KOPT-K1 (cell line): Measurements from ENCODE around the gene RFC4.

Source experiments
- H3K27ac ChIP-seq: fragments of 200-600 bp; sonication (generic); 2 replicates; pipeline ENCODE4 v1.5.1; 2016; ENCODE audit warnings: antibody characterized with exemption, mild to moderate bottlenecking, low read depth, low read length; ENCODE audit not compliant: poor library complexity, severe bottlenecking
- H3K36me3 ChIP-seq: fragments of 200-600 bp; sonication (generic); 2 replicates; pipeline ENCODE4 v1.5.1; 2017; ENCODE audit warnings: antibody characterized with exemption, mild to moderate bottlenecking, low read length, moderate library complexity; ENCODE audit not compliant: insufficient read depth
- H3K9me3 ChIP-seq: fragments of 200-600 bp; sonication (generic); 2 replicates; pipeline ENCODE4 v1.5.1; 2017; ENCODE audit warnings: antibody characterized with exemption, low read length, mild to moderate bottlenecking; ENCODE audit not compliant: insufficient read depth, poor library complexity, severe bottlenecking

RFC4 gene

DNA sequence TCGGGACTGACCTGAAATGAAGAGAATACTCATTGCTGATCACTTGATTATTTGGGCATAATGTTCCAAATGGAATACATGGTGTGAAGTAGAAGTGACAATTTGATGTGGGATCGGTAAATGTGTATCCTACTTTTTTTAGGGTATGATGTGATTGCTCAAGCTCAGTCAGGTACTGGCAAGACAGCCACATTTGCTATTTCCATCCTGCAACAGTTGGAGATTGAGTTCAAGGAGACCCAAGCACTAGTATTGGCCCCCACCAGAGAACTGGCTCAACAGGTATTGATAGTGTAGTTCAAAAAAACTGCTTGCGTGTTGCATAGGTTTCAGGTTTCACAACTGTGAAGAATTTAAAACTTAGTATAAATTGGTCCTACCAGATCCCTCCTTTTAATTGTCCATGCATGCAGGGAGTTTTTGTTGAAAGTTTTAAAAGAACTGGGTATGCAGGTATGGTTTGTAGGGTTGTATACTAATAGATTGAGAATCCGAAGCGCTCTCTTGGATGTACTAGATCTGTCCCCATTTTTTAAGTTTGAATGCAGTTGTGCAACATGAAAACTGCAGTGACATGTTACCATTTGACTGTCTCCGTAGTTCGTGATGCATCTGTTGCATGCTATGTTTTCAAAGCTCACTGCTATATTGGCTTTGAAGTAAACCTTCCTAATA lies 21.3 kb downstream of the RFC4 start:
- no peaks in the 10 kb centered on the region for H3K9me3 ChIP-seq
- H3K27ac ChIP-seq: peak overlapping the region; percentile 97
- peaks cover 64% of the 10 kb centered on the region for H3K36me3 ChIP-seq

DNA sequence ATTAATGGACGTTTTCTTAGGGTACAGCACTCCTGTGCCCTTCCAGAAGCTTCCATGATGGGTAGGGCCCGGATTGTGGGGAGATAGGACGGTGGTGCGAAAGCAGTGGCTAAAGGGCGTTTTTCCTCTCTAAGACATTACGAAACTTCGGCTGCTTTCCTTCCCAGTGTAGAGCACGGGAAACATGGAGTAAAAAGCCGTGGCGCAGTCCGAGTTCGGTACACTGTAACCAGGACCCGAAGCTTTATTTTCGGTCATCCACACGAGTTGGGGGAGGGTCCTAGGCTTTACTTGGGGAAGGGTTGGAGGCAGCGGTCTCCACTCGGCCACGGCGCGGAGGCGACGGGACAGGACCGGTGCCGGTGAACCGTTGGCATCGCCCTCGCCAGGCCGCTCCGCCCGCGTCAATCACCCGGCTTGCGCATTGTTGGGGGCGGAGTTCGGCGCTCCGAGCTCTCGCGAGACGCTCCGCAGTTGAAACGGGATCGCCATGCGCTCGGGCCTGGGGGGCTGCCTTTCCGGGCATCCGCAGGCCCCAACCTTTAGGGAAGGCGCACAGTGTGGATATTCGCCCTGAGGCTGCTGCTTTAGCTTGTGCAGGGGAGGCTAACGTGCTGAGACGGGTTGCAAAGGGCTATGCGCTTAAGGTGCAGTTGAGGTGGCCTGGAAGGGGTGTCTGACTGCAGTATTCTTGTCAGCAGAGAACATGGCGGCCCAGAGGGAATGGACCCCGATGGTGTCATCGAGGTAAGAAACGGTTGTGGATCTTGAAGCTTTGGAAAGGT lies 22.4 kb downstream of the RFC4 start:
- peak overlapping the region; percentile 97 for H3K27ac ChIP-seq
- no peaks in the 10 kb centered on the region for H3K9me3 ChIP-seq
- H3K36me3 ChIP-seq: peaks cover 54% of the 10 kb centered on the region

DNA sequence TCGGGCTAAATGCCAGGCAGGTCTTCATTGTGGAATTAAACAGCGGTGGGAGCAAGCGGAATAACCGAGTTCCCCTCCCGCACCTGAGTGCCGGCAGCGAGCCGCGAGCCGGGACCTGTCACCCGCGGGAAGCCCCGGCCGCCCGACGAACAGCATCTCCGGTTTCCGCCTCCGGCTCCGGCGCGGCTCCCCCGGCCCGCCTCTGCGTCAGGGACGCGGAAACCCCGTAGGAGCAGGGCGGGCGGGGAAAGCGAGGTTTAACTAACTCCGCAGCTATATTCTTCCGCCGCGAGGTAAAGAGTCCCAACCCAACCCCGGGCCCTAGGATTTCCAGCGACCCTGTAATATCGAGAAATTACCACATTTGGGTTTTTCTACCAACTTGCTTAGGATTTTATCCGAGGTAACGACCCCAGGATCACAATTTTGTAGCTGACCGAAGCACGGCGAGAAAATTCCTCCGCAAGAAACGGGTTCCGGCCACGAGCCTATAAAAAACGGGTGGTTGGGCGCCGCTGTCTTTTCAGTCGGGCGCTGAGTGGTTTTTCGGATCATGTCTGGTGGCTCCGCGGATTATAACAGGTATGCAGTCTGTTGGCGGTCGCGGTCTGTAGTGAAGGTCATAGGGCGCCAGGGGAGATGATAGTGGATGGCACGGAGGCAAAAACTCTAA lies 23.1 kb downstream of the RFC4 start, which contains the start of gene EIF4A2:
TSS of gene EIF4A2 (plus strand) at position 520 of the 673 bp plus-strand sequence. CDS start at position 554, 34 bp downstream.
- Histone ChIP-seq H3K27ac (peak within 1 kb of the TSS; percentile 97), H3K9me3 (no peaks in the 10 kb centered on the region), H3K36me3 (peaks cover 46% of the 10 kb centered on the region)

DNA sequence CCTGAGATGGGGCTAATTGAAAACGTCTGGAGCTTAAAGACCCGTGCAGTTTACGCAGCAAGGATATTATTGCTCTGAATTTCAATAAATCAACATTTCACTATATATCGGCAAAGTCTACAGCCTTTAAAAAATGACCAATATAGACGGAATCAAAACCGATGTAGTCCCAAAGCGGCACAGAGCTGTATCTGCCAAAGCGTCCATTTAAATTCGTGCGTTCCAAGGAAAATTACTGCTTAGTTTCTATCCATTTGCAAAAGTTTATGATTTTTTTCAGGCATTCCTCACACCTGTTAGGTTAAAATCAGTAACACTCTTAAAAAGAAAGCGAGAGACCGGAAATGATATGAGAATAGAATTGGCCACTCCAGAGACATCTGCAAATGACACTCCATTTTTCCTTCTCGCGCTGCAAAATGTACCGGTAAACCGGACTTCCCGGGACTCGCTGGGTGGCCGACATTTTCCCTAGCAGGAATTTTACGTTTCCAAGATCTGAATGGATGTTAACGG lies 23.7 kb downstream of the RFC4 start:
- no peaks in the 10 kb centered on the region for H3K9me3 ChIP-seq
- peak overlapping the region; percentile 97 for H3K27ac ChIP-seq
- H3K36me3 ChIP-seq: peaks cover 40% of the 10 kb centered on the region

DNA sequence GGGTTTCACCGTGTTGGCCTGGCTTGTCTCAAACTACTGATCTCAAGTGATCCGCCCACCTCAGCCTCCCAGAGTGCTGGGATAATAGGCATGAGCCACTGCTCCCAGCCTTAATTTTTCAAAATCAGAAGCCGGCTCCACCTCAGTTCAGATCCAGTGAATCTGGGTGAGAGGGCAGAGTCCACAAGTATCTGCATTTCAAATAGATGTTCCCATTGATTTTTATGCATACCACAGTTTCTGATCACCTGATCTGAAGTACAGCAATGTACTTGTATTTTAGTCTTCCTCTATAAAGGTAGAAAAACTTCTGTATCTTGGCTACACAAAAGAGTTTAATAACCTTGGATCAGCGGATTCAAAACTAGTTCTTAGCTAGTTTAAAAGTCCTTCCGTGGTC lies 27.1 kb downstream of the RFC4 start:
- peaks cover 6% of the 10 kb centered on the region for H3K36me3 ChIP-seq

DNA sequence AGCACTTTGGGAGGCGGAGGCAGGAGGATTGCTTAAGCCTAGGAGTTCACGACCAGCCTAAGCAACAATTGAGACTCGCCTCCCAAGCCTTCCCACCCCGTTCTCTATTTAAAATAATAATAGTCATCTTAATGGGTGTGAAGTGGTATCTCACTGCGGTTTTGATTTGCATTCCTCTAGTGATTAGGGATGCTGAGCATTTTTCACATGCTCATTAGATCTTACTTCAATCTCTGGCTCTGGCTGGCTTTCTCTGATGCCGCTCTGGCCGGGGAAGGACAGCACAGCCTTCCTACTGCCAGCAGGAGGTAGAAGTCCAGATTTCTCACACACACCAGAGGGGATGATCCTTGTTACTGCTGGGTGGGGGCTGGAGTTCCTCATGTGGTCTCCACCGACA lies 30.3 kb downstream of the RFC4 start:
- H3K9me3 ChIP-seq: no peaks in the 10 kb centered on the region
- no peaks in the 10 kb centered on the region for H3K36me3 ChIP-seq
- H3K27ac ChIP-seq: no peak overlapping the region

More for the DNA sequence above, 27.1 kb downstream of the RFC4 start:
- Histone ChIP-seq H3K9me3 (no peaks in the 10 kb centered on the region), H3K27ac (no peak overlapping the region)

DNA sequence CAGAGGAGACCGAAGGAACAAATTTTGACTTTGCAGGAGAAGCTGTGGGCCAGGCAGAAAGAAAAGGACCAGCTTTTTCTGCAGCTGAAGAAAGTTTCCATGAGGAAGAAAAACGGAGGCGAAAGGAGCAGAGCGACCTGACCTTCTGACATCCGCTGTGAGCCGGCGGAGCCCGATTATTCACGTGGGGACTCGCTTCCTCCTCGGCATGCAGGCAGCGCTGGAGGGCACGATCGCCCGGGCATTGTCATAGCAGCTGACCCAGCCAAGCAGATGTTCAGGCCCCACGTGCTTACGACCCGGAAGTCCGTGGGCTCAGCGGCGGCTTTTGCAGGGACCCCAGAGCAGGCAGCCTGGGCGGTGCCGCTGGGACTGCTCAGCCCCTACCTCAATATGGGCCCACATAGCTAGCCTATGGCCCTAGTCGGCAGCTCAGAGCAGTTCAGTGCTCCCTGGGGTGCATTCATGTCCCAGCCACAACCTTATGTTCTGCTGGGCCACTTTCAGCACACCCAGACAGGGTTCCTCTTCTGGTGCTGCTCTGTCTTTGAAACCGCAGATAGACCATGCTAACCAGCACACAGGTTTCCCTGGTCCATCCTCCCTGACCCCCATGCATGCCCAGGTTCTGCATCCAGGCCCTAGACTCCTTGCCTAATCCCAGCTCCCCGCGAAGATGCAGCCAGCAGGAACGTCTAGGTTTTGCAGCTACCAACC lies 33.4 kb downstream of the RFC4 start:
- Histone ChIP-seq H3K27ac (peak overlapping the region; percentile 49), H3K9me3 (no peaks in the 10 kb centered on the region), H3K36me3 (no peaks in the 10 kb centered on the region)

DNA sequence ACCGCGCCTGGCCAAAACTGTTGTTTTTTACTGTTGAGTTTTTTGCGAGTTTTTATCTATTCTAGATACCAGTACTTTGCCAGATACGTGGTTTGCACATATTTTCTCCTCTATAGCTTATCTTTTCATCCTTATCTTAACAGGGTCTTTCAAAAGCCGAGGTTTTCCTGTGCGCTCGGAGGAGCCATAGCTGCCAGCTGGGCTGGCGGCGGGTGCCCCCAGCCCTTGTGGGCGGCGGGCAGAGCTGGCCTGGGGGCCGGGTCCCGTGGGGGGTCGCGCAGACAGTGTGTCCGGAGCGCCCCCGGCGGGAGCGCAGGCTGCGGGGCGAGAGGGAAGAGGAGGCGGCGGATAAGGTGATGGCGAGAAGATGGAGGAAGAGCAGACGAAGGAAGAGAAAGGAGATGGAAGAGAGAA lies 34.0 kb downstream of the RFC4 start:
- no peaks in the 10 kb centered on the region for H3K9me3 ChIP-seq
- H3K36me3 ChIP-seq: no peaks in the 10 kb centered on the region
- H3K27ac ChIP-seq: peak overlapping the region; percentile 49

DNA sequence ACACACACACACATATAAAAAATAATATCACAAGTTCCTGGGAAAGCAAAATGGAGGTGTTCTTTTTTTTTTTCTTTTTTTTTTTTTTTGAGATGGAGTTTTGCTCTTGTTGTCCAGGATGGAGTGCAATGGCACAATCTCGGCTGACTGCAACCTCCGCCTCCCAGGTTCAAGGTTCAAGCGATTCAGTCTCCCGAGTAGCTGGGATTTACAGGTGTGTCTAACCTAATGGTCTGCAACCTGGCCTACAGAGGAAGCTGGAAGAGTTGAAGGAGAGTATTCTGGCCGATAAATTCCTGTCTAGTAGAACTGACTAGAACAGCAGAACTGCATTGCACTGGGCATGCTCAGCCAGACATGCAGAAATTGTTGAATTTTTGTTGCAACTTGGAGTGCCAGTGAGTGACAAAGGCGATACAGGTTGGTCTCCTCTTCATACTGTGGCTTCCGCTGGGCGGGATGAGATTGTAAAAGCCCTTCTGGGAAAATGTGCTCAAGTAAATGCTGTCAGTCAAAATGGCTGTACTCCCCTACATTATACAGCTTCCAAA lies 45.3 kb downstream of the RFC4 start:
- Histone ChIP-seq H3K36me3 (no peaks in the 10 kb centered on the region), H3K9me3 (no peaks in the 10 kb centered on the region), H3K27ac (no peak overlapping the region)

DNA sequence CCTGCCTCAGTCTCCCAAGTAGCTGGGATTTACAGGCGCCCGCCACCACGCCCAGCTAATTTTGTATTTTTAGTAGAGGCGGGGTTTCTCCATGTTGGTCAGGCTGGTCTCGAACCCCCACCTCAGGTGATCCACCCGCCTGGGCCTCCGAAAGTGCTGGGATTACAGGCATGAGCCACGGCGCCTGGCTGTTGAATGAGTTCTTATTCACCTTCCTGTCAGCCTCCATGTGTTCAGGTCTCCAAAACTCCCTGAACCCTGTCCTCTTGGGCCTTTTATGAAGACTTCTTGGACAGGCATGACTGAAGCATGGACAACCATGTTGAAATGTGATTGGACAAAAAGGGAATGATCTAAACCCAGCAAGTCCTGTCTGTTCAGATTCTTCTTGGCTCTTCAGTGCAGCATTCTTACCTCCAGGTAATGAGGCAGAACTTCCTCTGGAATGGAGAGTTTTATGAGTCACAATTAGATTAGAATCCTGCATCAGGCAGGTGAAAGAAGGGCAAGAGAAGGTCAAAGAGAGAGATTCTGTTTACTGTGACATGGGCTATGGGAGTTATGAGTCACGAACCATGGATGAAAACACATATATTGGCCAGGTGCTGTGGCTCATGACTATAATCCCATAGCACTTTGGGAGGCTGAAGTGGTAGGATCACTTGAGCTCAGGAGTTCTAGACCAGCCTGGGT lies 46.0 kb downstream of the RFC4 start:
- Histone ChIP-seq H3K9me3 (no peaks in the 10 kb centered on the region), H3K27ac (no peak overlapping the region)

DNA sequence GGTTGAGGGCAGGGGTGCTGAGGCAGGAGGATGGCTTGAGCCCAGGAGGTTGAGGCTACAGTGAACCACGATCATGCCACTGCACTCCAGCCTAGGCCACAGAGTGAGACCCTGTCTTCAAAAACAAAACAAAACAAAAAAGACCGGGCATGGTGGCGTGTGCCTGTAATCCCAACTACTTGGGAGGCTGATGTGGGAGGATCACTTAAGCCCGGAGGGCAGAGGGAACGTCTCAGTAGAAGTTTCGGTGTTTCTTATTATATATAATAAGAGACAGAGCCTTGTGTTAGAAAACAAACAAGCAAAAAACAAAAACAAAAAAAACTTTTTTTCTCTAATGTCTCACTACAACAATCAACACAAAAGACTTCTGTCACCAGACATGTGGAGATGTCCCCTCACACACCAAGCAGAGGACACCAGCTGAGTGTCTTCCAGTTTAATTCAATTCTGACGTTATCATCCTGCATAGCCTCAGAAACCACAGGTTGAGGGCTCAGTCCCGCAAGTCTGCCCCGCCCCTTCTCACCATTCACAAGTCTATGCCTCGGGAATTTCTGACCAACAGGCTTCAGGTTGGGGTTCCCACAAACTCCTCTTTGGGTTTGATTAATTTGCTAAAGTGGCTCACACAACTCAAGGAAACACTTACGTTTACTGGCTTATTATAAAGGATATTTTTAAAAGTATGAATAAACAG lies 46.9 kb downstream of the RFC4 start:
- Histone ChIP-seq H3K36me3 (no peaks in the 10 kb centered on the region), H3K27ac (no peak overlapping the region), H3K9me3 (no peaks in the 10 kb centered on the region)

More for the DNA sequence above, 46.0 kb downstream of the RFC4 start:
- no peaks in the 10 kb centered on the region for H3K36me3 ChIP-seq

DNA sequence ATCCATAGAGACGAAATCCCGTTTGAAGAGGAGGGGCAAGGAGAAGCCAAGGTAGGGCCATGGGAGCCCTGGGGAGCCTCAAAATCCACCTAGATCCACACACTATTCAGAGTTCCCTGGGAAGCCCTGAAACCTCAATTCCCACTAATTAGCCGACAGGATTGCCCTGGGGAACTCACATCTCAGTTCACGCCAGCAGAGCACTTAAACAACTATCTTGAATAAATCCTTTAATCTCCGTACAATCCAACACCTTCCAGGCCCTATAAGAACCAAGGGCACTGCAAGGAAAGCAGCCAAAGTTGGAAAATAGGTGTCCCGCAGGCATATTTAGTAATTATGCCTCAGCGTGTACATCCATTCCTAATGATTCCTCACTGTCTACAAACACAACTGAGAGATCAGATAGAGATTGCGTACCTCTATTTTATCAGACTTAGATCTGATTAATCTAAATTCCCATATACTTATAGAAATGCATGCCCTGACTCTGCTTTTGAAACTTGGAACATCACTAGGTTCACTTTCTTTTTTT lies 48.5 kb downstream of the RFC4 start:
- no peak overlapping the region for H3K27ac ChIP-seq
- no peaks in the 10 kb centered on the region for H3K36me3 ChIP-seq
- H3K9me3 ChIP-seq: no peaks in the 10 kb centered on the region

DNA sequence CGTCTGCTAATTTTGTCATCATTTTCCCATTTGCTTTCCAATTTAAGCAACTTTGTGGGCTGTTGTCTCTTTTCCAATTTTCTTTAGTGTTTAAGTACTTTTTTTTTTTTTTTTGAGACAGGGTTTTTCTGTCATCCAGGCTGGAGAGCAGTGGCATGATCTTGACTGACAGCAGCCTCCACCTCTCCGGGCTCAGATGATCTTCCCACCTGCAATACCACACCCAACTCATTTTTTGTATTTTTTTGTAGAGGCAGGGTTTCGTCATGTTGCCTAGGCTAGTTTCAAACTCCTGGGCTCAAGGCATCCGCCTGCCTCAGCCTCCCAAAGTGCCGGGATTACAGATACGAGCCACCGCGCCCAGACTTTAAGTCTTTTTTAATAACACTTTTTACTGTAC lies 49.1 kb downstream of the RFC4 start:
- Histone ChIP-seq H3K36me3 (no peaks in the 10 kb centered on the region), H3K27ac (no peak overlapping the region), H3K9me3 (no peaks in the 10 kb centered on the region)
